Astrocyte of the spinal cord (primary cell): Measurements from ENCODE around the gene ADGRE1.
A peak's percentile ranks its signal among the peaks of the same experiment; 100 is the strongest.

Experiments
- DNase-seq: peaks from one replicate; pipeline ENCODE4 v3.0.0; 2011; ENCODE audit warnings: low read depth, low spot score
- H3K4me3 ChIP-seq: 2 replicates; pipeline ENCODE4 v1.5.1; 2011; ENCODE audit warnings: low read depth, mild to moderate bottlenecking, low read length, moderate library complexity
- CTCF ChIP-seq: IDR thresholded peaks from 2 replicates; pipeline ENCODE4 v1.5.1; 2012; ENCODE audit warnings: low read depth, mild to moderate bottlenecking, low read length, inconsistent platforms
- in situ Hi-C: cut with HindIII; loops from 2 replicates; pipeline ENCODE4 v1.10.0; 2017; ENCODE audit warnings: low sequenced_read_pairs

The ADGRE1 gene

GRCh38 chr19:6958791-6959190 lies 71.4 kb downstream of the ADGRE1 start:
- TF ChIP-seq CTCF, result no peak
- in situ Hi-C loops, result no loop called here
- no peak overlapping the region for H3K4me3 ChIP-seq

GRCh38 chr19:6963244-6963852 lies 76.0 kb downstream of the ADGRE1 start:
- in situ Hi-C loops, result no loop called here
- no peak for TF ChIP-seq CTCF
- no peak overlapping the region for H3K4me3 ChIP-seq
- no peak for DNase-seq

More at GRCh38 chr19:6958791-6959190, 71.4 kb downstream of the ADGRE1 start:
- DNase-seq, result no peak

DNA sequence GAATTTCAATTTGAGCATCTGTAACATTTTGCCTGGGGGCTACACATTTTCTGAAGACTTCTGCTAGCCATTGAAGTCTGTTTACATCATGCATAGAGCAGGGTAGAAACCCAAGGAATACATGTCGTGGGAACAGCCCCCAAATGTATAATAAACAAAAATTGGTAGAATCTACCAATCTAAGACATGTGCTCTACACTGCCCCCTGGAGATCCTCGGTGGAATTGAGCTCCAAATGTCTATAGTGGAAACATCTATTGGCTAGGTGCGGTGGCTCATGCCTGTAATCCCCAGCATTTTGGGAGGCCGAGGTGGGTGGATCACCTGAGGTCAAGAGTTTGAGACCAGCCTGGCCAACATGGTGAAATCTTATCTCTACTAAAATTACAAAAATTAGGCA lies 76.6 kb downstream of the ADGRE1 start:
- in situ Hi-C loops, result no loop called here
- TF ChIP-seq CTCF, result peak; percentile 18
- no peak for DNase-seq
- no peak overlapping the region for H3K4me3 ChIP-seq

DNA sequence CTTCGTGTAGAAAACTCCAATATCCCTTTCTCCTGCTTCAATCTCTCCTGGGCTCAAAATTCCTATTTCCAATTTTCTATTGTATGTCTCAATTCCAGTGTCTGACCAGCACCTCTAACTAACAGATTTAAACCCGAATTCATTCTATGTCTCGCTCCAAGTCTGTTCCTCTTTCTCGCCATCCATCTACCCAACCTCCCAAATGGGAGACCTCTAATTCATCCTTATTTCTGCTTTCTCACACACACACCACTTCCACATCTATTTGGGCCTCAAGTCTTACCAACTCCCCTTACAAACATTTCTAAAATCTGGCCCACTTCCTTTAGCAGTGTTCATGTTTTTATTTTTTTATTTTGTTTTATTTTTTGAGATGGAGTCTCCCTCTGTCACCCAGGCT lies 80.6 kb downstream of the ADGRE1 start:
- DNase-seq, result no peak
- no peak overlapping the region for H3K4me3 ChIP-seq
- no peak for TF ChIP-seq CTCF
- in situ Hi-C loops, result no loop called here

- TF ChIP-seq CTCF, result no peak
- in situ Hi-C loops, result no loop called here
- no peak overlapping the region for H3K4me3 ChIP-seq
- DNase-seq, result no peak
Measured at GRCh38 chr19:6969490-6969889, 82.1 kb downstream of the ADGRE1 start.

DNA sequence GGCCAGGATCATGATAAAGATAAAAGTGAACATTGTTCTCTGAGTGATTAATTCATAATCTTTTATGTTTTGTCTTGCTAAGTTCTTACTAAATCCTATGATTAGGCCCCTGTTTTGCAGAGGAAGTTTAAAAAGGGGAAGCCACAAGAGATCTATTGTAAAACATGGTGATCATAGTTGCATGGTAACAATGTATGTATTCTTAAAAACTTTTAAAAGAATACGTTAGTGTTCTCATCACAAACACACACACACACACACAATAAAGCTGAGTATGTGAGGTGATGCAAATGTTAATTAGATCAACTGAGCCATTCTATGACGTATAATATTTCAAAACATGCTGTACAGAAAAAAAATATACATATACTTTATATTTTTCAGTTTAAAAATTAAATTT lies 82.6 kb downstream of the ADGRE1 start:
- H3K4me3 ChIP-seq, result no peak overlapping the region
- no peak for TF ChIP-seq CTCF
- DNase-seq, result no peak
- in situ Hi-C loops, result no loop called here

DNA sequence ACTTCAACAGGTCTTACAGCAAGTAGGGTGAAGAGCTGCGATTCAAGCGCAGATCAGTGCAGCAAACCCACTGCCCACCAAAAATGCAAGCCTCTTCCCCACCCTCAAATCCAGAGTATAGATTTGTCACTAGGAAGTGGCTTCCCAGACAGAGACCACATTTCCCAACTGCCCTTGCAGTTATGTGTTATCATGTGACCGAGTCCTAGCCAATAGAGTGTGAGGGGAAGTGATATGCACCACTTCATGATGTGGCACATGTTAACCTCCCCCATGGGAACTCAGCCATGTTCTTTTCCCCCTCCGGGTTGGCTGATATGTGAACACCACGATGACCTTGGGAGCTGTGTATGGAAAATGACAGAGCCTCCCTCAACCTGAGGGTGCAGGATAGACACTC lies 83.1 kb downstream of the ADGRE1 start:
- no peak for DNase-seq
- TF ChIP-seq CTCF, result no peak
- in situ Hi-C loops, result no loop called here
- H3K4me3 ChIP-seq, result no peak overlapping the region
